HG03354 (cell line): ENCODE measurements around the gene TMEM245.

ENCODE experiments used
- ATAC-seq: cut with Tn5 transposase; IDR thresholded peaks from one replicate; pipeline ENCODE4 v1.9.1; 2021; ENCODE audit warnings: mild to moderate bottlenecking; ENCODE audit not compliant: unreplicated experiment, poor library complexity, severe bottlenecking

The TMEM245 gene

DNA sequence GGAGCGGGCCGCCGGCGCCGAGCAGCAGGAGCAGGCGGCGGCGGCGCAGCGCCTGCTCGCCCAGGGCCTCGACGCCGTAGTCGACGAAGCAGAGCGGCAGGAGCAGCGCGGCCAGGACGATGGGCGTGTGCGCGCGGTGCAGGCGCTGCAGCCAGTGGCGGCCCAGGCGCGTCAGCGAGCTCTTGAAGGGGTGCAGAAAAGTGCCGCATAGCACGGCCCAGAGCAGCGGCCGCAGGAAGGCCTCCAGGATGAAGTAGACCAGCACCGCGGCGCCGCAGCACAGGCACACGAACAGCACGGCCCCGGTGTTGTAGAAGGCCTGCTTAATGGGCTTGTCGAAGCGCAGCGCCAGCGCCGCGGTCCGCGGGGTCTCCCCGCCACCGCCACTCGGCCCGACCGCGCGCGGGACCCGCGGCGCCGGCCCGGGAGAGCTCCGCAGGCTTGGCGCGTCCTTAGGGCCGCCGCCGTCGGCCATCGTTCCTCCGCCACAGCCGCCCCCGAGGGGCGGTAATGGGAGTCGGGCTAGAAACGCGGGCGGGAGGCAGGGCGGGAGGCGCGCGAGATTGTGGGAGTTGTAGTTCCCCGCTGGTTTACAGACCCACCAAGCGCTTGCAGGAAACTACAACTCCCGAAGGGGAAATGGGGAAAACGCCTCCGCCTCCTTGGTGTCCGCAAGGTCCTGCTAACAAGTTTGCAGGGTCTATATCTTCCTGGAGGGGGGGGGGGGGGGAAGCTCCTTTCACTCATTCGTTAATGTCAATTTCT lies at the start of gene TMEM245:
TMEM245 (minus strand) TSS at position 509 of the 765 bp plus-strand sequence; CDS start at position 475, 34 bp downstream.
- ATAC-seq, result peak; percentile 93

DNA sequence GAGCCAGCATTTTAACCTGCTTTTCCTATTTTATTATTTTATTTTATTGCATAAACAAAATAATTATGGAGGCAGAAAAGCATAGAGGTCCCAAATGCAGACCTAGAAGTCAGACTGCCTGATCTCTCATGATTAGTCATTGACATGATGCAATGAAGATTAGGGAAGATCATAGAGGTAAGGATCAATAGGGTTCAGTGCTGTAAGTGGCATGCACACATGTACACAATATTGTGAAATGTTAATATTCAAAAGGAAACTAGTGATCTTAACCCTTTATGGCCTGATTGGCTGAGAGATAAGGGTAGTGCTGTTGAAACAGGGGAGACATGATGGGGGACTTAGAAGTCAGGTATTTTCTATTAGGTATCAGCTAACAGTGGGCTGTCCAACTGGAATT lies 48.4 kb upstream of the TMEM245 start:
- no peak for ATAC-seq

DNA sequence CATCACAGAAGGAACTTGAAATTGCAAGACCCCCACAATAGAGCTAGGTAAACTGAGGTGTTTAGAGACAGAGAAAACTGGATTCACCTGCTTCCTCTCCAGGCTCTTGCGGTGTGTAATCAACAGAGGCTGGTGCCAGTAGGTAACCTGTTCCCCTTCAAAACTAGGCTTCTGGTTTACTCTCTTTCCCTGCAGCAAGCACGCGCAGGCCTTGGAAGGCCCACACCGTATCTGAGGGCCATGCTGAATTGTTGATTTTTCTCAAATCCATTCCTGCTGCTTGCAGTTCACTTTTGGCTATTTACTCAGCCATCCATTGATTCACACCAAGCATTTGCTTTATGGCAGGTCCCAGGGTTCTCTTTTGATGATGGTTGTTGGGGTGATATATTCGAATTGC lies 48.0 kb upstream of the TMEM245 start:
- no peak for ATAC-seq

DNA sequence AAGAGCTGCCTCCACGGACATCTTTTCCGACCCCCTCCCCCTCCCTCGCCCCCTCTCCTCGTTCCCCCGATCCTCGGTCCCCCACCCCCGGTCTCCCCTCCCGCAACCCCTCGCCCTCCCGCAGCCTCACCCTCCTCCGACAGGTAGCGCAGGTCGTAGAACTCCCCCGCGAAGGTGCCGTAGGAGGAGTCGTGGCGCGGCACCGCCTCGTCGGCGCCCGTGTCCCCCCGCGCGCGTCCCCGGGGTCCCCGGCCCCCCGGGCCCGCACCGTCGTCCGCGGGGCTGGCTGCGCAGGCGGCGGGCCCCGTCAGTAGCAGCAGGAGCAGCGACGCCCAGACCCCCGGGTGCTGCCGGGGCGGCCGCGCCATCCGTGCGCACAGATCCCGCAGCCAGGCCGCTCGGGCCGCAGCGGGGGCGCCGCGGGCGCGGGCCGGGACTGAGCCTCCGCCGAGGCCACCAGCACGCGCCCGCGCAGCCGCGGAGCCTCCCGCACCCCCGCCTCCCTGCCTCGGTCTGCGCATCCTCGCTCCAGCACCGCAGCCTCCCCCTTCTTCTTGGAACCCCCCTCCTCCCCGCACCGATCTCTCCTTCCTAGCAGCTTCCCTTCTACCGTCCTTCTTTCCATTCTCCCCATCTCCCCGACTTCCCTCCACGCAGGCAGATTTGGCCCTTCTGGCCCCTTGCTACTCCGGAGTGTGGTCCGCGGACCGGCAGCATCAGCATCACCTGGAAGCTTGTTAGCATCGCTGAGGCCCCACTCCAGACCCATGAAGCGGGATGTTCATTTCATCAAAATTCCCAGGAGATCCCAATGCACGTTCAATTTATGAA lies 47.2 kb upstream of the TMEM245 start, which contains the start of gene FRRS1L:
FRRS1L (minus strand) TSS at position 479 of the 831 bp plus-strand sequence; CDS start at position 368, 111 bp downstream.
- no peak for ATAC-seq

DNA sequence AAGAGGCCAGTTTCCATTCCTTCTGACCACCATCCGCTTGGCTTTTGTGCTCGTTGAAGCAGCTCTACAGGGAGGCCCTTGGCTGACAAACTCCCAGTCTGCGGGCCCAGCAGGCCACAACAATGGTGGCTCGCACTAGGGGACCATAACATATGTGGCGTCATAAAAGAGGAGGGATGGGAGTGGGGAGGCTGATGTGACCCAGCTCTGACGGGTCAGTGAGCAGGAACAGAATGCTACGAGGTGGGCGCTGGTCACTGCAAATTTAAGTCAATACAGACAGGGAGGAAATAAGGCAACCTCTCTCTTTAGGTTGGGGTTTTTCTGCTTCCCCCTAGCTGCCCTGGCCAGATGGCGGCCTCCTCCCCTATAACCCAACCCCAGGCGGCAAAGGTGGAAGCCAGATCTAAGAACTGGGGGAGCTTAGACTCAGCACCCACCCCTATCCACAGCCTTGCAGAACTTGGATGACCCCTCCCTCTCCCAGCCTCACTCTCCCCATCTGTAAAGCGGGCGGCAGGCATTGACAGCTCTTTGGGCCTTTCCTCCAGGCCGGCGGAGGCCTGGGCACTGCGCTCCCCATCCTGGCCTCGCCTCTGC lies 46.5 kb upstream of the TMEM245 start:
- no peak for ATAC-seq

DNA sequence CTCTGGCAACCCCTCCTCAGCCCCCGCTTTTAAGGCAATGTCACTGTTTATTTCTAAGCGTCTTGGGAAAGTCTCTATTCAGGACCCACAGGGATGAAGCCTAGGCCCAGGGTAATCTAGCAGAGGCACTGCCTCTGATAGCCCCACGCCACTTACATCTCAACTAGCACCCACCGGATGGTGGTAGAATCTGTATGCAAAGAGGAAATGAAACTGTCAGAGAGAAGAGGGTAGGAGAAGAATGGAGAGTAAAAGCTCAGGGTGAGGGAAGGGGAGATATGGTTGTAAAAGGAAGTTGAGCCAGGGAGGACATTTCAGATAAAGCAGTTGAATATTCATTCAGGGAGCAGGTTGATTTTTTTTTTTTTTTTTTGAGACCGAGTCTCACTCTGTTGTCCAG lies 44.3 kb upstream of the TMEM245 start:
- ATAC-seq, result peak; percentile 82

DNA sequence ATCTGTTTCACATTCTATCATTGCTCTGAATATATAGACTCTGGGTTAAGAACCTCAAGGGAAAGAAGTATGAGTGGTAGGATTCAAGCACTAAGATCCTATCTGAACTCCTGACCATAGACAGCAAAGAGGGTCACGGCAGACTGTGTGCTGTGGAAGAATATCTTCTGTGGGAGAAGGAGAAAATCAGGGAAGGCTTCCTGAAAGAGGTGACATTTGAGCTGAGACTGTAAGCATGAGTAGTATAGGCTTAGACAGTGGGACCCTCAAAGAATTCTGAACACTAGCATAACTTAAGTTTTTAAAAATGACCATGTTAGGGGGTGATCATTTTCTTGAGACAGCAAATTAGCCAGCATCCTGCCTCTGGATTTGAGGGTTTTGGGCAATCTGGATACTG lies 43.4 kb upstream of the TMEM245 start:
- no peak for ATAC-seq

DNA sequence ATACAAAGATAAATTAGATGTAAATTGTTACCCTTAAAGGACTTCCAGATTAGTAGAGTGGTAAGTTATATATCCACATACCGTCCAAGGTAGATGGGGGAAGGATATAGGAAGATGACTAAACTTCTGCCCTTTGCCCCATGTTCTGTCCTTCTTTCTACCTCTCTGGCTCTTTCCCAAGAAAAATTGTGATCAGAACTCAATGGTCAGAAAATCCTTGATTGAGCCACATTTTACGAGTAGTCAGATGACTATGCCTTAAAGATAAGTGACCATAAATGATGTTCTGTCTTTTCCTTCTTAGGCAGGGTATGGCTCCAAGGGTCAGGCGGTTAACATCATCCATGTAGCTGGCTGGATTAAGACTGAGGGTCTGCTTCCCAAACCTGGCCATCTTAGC lies 42.9 kb upstream of the TMEM245 start:
- no peak for ATAC-seq

DNA sequence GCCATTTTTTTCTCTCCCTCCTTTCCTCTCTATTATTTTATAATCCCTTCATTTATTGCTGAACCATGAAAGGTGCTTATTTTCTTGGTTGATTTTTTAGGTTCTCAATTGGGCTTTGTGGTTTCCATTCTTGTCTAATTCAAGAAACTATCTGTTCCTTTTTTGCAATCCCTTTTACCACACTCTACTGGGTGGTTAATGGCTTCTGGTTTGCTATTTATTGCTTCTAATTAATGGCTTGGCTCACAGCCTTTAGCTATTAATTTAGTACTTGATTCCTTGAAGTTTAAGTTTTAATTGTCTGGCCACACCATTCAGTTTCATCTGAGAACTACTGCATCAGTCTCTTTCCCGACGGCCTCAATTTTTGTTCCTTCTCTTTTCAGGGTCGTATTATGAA lies 41.7 kb upstream of the TMEM245 start:
- no peak for ATAC-seq

DNA sequence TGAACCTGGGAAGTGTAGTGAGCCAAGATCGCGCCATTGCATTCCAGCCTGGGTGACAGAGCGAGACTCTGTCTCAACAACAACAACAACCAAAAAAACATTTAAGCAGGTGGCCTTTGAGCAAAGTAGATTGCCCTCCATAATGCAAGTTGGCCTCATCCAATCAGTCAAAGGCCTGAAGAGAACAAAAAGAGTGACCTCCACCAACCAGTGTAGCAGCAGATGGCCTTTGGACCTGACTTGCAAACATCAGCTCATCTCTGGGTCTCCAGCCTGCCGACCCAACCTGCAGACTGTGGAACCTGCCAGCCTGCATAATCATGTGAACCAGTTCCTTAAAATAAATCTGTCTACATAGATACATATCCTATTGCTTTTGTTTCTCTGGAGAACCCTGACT lies 39.8 kb upstream of the TMEM245 start:
- ATAC-seq, result no peak

DNA sequence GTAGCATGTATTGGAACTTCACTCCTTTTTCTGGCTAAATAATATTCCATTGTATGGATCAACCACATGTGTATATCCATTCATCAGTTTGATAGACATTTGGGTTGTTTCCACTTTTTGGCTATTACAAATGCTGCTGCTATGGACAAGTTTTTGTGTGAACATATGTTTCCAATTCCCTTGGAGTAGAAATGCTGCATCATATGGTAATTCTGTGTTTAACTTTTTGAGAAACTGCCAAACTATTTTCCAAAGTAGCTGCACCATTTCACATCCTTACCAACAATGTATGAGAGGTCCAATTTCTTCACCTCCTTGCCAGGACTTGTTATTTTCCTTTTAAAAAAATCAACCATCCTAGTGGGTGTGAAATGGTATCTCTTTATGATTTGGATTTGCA lies 38.9 kb upstream of the TMEM245 start:
- ATAC-seq, result no peak

DNA sequence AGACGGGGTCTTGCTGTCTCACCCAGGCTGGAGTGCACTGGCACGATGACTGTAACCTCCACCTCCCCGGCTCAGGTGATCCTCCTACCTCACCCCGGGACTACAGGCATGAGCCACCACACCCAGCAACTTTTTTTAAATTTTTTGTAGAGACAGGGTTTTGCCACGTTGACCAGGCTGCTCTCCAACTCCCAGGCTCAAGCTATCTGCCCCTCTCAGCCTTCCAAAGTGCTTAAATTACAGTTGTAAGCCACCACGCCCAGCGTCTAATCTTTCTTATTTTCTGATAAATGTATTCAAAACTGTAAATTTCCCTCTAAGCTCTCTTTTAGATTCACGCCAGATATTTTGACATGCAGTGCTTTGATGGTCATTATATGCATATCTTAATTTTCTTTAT lies 37.0 kb upstream of the TMEM245 start:
- no peak for ATAC-seq

DNA sequence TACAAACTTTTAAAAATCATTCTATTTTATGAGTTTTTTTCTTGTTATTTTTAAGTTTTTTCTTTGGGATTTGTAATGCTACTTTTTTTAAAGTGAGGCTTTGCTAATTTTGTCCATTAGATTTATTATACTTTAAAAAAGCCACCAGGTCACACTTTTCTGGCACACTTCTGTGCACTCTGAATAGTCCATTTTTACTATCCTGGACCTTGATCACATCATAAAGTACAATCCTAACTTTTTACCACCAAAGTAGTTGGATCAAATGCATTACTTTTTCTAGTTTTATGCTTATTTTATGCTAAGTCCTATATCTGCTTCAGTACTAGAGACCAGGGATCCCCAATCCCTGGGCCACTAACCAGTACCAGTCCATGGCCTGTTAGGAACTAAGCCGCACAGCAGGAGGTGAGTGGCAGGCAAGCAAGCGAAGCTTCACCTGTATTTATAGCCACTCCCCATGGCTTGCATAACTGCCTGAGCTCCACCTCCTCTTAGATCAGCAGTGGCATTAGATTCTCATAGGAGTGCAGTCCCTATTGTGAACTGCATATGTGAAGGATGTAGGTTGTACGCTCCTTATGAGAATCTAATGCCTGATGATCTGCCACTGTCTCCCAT lies 31.3 kb upstream of the TMEM245 start:
- no peak for ATAC-seq

DNA sequence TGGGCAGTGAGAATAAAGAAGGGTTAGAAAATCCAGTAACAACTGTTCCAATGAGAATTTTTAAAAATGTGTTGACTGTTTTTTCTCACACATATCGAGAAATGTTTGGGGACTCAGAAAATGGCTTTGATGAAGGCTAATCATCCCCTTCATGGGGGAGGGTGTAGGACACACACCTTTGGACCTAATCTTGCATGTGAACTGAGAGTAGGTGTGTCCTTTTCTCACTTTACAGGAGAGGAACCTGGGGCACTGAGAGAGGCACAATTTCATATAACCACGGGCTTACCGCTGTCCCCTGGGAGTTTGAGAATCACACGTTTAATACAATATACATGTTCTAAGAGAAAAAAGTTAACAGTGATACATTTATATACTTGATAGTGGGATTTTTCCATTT lies 30.0 kb upstream of the TMEM245 start:
- no peak for ATAC-seq

DNA sequence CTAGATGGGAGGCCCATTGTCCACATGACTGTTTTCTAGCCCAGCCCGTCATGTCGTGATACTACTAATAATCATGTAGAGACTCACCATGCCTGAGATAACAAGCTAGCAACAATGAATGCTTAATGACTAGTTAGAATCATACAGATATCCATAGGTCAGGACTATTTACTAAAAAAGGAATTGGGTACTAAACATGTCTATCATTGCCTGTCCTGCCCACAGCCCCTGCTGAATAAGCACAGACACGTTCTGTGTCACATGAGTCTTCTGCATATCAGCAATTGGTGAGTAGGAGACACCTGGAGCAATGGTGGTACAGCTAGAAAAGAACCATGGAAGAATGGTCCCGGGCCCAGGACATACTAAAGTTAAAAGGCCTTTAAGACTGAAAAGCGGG lies 29.3 kb upstream of the TMEM245 start:
- no peak for ATAC-seq

DNA sequence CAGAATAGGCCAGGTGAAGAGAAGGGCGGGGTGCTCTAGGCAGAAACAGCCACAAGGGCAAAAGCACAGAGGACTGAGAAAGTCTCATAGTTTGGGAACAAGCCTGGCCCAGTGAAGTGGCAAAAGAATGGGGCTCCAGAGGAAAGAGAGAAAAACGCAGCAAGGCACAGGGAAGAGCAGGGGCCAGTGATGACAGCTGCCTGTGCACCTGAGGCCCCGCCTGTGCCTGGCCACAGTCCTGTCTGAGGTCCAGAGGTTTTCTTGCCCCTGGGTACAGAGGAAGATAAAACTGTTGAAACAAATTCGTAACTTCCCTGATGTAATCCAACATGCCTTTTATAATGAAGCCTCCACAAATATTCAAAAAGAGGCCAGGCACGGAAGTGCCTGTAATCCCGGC lies 25.3 kb upstream of the TMEM245 start:
- ATAC-seq, result no peak

DNA sequence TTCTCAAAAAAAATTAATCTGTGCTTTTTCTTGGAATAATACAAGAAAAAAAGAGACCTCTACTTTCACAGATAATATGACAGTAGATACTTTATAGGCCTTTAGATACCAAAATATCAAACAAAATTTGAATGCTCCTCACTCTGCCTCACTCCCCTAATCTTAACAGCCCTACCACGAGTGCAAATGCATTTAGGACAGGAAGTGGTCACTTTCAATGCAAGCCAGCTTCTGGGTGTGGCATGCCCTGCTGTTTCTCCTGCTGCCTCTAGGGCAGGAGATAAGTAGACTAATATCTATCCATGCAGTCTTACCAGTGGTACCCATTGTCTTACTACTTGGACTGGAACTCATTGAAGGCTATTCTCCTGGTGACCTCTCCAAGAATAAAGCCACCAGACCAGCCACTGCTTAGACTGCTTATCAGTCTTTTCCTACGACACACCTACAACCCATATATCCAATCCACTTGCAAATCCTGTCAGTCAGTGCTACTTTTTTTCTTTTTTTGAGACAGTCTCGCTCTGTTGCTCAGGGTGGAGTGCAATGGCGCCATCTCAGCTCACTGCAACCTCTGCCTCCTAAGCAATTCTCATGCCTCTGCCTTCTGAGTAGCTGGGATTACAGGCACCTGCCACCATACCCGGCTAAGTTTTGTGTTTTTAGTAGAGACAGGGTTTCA lies 24.3 kb upstream of the TMEM245 start:
- peak; percentile 100 for ATAC-seq

DNA sequence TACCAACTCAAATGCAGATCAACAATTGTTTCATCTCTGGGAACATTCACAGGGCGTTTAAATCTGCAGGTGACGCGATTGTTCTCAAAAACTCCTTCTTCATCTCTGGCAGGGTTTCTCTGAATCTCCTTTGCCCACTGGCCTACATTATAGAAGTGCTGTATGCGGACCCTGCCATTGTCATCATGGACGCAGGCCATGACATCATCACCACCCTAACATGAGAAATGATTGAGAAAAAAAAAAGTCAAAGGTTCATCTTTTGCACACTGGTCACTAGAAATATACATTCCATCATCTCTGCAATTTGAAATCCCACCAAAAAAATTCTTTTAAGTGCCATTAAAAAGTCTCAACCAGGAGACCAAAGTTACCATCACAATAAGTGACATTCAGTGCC lies 21.6 kb upstream of the TMEM245 start:
- ATAC-seq, result no peak

DNA sequence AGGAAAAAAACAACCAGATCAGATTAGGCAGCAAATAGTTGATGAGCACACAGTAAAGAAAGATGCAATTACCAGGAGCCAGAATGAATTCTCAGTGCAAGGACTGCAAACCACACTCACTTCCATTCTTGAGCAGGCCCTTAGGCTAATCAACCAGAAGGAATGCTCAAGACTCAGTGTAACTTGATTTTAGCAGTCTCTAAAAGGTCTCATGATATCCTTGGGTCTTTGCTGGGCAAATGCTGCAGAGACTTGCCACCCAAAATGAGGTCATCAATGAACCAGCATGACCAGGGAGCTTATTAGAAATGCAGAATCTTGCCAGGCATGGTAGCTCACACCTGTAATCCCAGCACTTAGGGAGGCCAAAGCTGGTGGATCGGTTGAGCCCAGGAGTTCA lies 20.1 kb upstream of the TMEM245 start:
- ATAC-seq, result no peak

DNA sequence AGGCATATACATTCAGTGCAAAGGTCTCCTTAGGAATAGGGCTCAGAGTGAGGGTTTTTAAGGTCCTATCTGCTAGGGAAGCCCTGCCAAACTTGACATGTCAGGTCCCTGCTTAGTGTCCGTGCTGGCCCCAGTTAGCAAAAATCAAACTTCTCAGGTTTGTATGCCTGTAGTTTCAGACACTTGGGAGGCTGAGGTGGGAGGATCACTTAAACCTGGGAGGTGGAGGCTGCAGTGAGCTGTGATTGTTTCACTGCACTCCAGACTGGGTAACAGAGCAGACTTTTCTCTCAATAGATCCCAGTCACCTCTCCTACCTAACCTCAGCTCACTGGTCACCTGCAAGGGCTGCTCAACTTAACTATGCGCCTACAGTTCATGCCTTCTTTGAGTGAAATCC lies 18.7 kb upstream of the TMEM245 start:
- ATAC-seq, result no peak
